ENCODE measurements around the gene NELL1.

NELL1 gene

GRCh38 chr11:20668844-20669819 lies at the start of gene NELL1:
Gene NELL1, plus strand, starts transcription at chr11:20669586.
- DNase-seq, result no peak

GRCh38 chr11:20620988-20621387 lies 48.4 kb upstream of the NELL1 start:
- DNase-seq, result no peak

- DNase-seq, result no peak
Measured at GRCh38 chr11:20621679-20622078, 47.7 kb upstream of the NELL1 start.

GRCh38 chr11:20623252-20623651 lies 46.1 kb upstream of the NELL1 start:
- no peak for DNase-seq

- DNase-seq, result no peak
Measured at GRCh38 chr11:20626279-20626678, 43.1 kb upstream of the NELL1 start.

GRCh38 chr11:20627026-20627425 lies 42.4 kb upstream of the NELL1 start:
- no peak for DNase-seq

- no peak for DNase-seq
Measured at GRCh38 chr11:20627701-20628100, 41.7 kb upstream of the NELL1 start.

- DNase-seq, result no peak
Measured at GRCh38 chr11:20631519-20632168, 37.7 kb upstream of the NELL1 start.

GRCh38 chr11:20632169-20632532 lies 37.2 kb upstream of the NELL1 start:
- DNase-seq, result no peak

GRCh38 chr11:20634044-20634443 lies 35.3 kb upstream of the NELL1 start:
- no peak for DNase-seq

- DNase-seq, result no peak
Measured at GRCh38 chr11:20634781-20635180, 34.6 kb upstream of the NELL1 start.

GRCh38 chr11:20638074-20638473 lies 31.3 kb upstream of the NELL1 start:
- no peak for DNase-seq

- no peak for DNase-seq
Measured at GRCh38 chr11:20639688-20640087, 29.7 kb upstream of the NELL1 start.

GRCh38 chr11:20640401-20640800 lies 29.0 kb upstream of the NELL1 start:
- DNase-seq, result no peak

- DNase-seq, result no peak
Measured at GRCh38 chr11:20644360-20644759, 25.0 kb upstream of the NELL1 start.

GRCh38 chr11:20647976-20648565 lies 21.3 kb upstream of the NELL1 start:
- peak; percentile 25 to 36 for DNase-seq

GRCh38 chr11:20652150-20652806 lies 17.1 kb upstream of the NELL1 start:
- no peak for DNase-seq

- no peak for DNase-seq
Measured at GRCh38 chr11:20654038-20654437, 15.3 kb upstream of the NELL1 start.

GRCh38 chr11:20656901-20657300 lies 12.5 kb upstream of the NELL1 start:
- no peak for DNase-seq

- no peak for DNase-seq
Measured at GRCh38 chr11:20658135-20658534, 11.3 kb upstream of the NELL1 start.

GRCh38 chr11:20661445-20661844 lies 7.9 kb upstream of the NELL1 start:
- DNase-seq, result no peak

- no peak for DNase-seq
Measured at GRCh38 chr11:20661850-20662249, 7.5 kb upstream of the NELL1 start.

- DNase-seq, result no peak
Measured at GRCh38 chr11:20668131-20668809, 1.1 kb upstream of the NELL1 start.

Data from activated CD4-positive, alpha-beta T cell treated with anti-CD3 and anti-CD28 coated beads, Interleukin-2, amount 50 U/mL, for 48 hours (primary cell).